ENCODE results near the gene TDRKH.
"Not testable (repeated sequence)": the region's sequence is repeated elsewhere in the genome, so short reads cannot be mapped to it uniquely, and the experiment has no call there.

GRCh38 chr1:151782026-151782425 lies 8.3 kb downstream of the TDRKH start:
- not testable (repeated sequence) for TF ChIP-seq EZH2 (IDR thresholded peaks at IDR 0.05; ENCODE audit: insufficient read depth, poor library complexity, severe bottlenecking); EZH2phosphoT487 (IDR thresholded peaks at IDR 0.05; ENCODE audit: insufficient read depth, low read depth)

All from GM23248 (cell line).